ENCODE data around the gene SAMD14. TPM values are rescaled to one million over a fixed set of nuclear protein-coding genes. Genes with fewer than 3 reads are reported as not detected.

The SAMD14 gene
- total and polyA plus RNA-seq, 10 of the 15 experiments (the other 5 are each of a cell fraction or from before 2014, with no cell fraction given) = 0.06 to 1.7 (median 0.25) TPM; not detected in 3

DNA sequence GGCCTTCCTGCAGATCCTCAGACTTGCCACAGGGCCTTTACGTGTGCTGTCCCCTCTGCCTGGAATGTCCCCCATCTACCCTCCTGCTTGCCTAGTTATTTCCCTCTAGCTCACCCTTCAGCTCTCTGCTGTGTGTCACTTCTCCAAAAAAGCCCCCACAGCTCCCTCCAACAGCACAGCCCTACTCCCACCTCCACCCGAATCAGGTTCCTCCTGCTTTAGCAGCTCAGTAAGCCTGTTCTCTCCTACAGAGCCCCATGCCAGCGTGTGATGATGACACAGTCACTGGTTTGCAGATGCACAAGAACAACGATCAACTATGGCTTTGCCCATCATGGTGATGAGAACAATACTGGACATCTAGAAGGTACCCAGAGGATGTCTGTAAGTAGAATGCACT is 7.1 kb upstream of the SAMD14 start:
- Histone ChIP-seq H3K36me3 (ENCODE audit: control insufficient read depth in 2 of 2, insufficient read depth in 2 of 2, low read length in 1 of 2) (peaks cover 51 to 69% of the 10 kb centered on the region in 2 experiments), H3K79me2 (ENCODE audit: control insufficient read depth, insufficient read depth, low read length) (peaks cover 7% of the 10 kb centered on the region), H4K20me1 (ENCODE audit: control insufficient read depth, insufficient read depth) (peaks cover 17% of the 10 kb centered on the region; the same call in 1 of the 2 replicates), H3K4me2 (ENCODE audit: control insufficient read depth, insufficient read depth) (no peak overlapping the region), H3K4me3 (no peak overlapping the region), H3K27ac (ENCODE audit: control insufficient read depth, insufficient read depth) (no peak overlapping the region), H3K9me3 (replicated peaks; ENCODE audit: control insufficient read depth, insufficient read depth, low read length) (no peaks in the 10 kb centered on the region), H3K9ac (ENCODE audit: control insufficient read depth, insufficient read depth, low read length) (no peak overlapping the region), H3K27me3 (replicated peaks in 1 of 2; ENCODE audit: control insufficient read depth in 2 of 2, insufficient read depth in 2 of 2, low read length in 1 of 2) (no peaks in the 10 kb centered on the region), H2AFZ (ENCODE audit: control insufficient read depth, low read depth, low read length) (no peak overlapping the region), H3K4me1 (ENCODE audit: control insufficient read depth, insufficient read depth, low read length) (peaks cover 13% of the 10 kb centered on the region)
- no peak for TF ChIP-seq KDM1A (IDR thresholded peaks at IDR 0.05; ENCODE audit: borderline replicate concordance)
- TF ChIP-seq, protein P1, sequence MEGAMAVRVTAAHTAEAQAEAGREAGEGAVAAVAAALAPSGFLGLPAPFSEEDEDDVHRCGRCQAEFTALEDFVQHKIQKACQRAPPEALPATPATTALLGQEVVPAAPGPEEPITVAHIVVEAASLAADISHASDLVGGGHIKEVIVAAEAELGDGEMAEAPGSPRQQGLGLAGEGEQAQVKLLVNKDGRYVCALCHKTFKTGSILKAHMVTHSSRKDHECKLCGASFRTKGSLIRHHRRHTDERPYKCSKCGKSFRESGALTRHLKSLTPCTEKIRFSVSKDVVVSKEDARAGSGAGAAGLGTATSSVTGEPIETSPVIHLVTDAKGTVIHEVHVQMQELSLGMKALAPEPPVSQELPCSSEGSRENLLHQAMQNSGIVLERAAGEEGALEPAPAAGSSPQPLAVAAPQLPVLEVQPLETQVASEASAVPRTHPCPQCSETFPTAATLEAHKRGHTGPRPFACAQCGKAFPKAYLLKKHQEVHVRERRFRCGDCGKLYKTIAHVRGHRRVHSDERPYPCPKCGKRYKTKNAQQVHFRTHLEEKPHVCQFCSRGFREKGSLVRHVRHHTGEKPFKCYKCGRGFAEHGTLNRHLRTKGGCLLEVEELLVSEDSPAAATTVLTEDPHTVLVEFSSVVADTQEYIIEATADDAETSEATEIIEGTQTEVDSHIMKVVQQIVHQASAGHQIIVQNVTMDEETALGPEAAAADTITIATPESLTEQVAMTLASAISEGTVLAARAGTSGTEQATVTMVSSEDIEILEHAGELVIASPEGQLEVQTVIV (IDR thresholded peaks at IDR 0.05; ENCODE audit: borderline replicate concordance, partially characterized antibody) = no peak
- TF ChIP-seq SRF (IDR thresholded peaks at IDR 0.05; ENCODE audit: low read depth in 2 of 2, low read length in 2 of 2) = no peak
- TF ChIP-seq RB1 (IDR thresholded peaks at IDR 0.05; ENCODE audit: borderline replicate concordance) = no peak
- TF ChIP-seq SUZ12 (IDR thresholded peaks at IDR 0.05; ENCODE audit: unreplicated experiment) = no peak
- TF ChIP-seq, protein P2, sequence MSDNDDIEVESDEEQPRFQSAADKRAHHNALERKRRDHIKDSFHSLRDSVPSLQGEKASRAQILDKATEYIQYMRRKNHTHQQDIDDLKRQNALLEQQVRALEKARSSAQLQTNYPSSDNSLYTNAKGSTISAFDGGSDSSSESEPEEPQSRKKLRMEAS (IDR thresholded peaks at IDR 0.05; ENCODE audit: low read depth, low read length) = no peak
- TF ChIP-seq JUND (IDR thresholded peaks at IDR 0.05; ENCODE audit: low read depth, low read length) = no peak
- no peak for TF ChIP-seq ATF7 (IDR thresholded peaks at IDR 0.05; ENCODE audit: low read depth)
- no peak for TF ChIP-seq RFX5 (IDR thresholded peaks at IDR 0.05; ENCODE audit: low read depth, low read length)
- TF ChIP-seq, protein P3, sequence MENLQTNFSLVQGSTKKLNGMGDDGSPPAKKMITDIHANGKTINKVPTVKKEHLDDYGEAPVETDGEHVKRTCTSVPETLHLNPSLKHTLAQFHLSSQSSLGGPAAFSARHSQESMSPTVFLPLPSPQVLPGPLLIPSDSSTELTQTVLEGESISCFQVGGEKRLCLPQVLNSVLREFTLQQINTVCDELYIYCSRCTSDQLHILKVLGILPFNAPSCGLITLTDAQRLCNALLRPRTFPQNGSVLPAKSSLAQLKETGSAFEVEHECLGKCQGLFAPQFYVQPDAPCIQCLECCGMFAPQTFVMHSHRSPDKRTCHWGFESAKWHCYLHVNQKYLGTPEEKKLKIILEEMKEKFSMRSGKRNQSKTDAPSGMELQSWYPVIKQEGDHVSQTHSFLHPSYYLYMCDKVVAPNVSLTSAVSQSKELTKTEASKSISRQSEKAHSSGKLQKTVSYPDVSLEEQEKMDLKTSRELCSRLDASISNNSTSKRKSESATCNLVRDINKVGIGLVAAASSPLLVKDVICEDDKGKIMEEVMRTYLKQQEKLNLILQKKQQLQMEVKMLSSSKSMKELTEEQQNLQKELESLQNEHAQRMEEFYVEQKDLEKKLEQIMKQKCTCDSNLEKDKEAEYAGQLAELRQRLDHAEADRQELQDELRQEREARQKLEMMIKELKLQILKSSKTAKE (IDR thresholded peaks at IDR 0.05; ENCODE audit: low read depth, poor library complexity, severe bottlenecking) = no peak
- no peak for TF ChIP-seq FOS (IDR thresholded peaks at IDR 0.05; ENCODE audit: borderline replicate concordance, extremely low read depth, insufficient read length)
- TF ChIP-seq HCFC1 (IDR thresholded peaks at IDR 0.05; ENCODE audit: low read length) = no peak
- POLR2A ChIA-PET = interaction anchor here (1.1 to 1.2 kb wide), 2 partner anchors 11 to 15 kb away, joined by 4 read pairs; no protein-coding TSS in a partner anchor
- ATAC-seq (no peak), FAIRE-seq (no peak), DNase-seq (ENCODE audit: low read depth, low spot score) (no peak)
- BruUV-seq (replicated peaks) = no TSS peak
- in situ Hi-C loops (cut with MboI) (no loop called here), intact Hi-C loops (cut with micrococcal nuclease; ENCODE audit: unreplicated experiment) (no loop called here)
- SMC1A ChIA-PET (ENCODE audit: uncharacterized antibody, unreplicated experiment) = interaction anchor here (0.8 to 1.0 kb wide), 2 partner anchors 10 to 25 kb away, joined by 3 to 4 read pairs; no protein-coding TSS in a partner anchor
- RAD21 ChIA-PET (ENCODE audit: unreplicated experiment) = interaction anchor here (0.7 kb wide), 1 partner anchor 8 kb away, joined by 3 read pairs; no protein-coding TSS in a partner anchor
- CTCF ChIA-PET = interaction anchor here (1.0 to 6.9 kb wide), 3 partner anchors 22 to 43 kb away, joined by 5 to 87 read pairs (median 7); no protein-coding TSS in a partner anchor
- 74% methylated on average over 4 of the region's 4 CpGs for WGBS (ENCODE audit: insufficient coverage, insufficient replicate concordance, low lambda C conversion rate, missing lambda C conversion rate)

Measured in GM12878 (cell line).